Ishikawa (cell line): Measurements from ENCODE around the gene TENM3.

Source experiments
- CEBPB ChIP-seq: IDR thresholded peaks from 2 replicates; pipeline ENCODE4 v1.6.1; 2012
- CREB1 ChIP-seq: IDR thresholded peaks from 2 replicates; pipeline ENCODE4 v1.6.1; 2012; ENCODE audit warnings: low read depth
- EGR1 ChIP-seq: IDR thresholded peaks from 2 replicates; pipeline ENCODE4 v1.6.1; 2012
- EP300 ChIP-seq: IDR thresholded peaks from 2 replicates; pipeline ENCODE4 v1.6.1; 2012; ENCODE audit warnings: borderline replicate concordance
- FOXM1 ChIP-seq: IDR thresholded peaks from 2 replicates; pipeline ENCODE4 v1.6.1; 2012; ENCODE audit warnings: low read depth, borderline replicate concordance
- MAX ChIP-seq: IDR thresholded peaks from 2 replicates; pipeline ENCODE4 v1.6.1; 2012
- NFIC ChIP-seq: IDR thresholded peaks from 2 replicates; pipeline ENCODE4 v1.6.1; 2012
- RAD21 ChIP-seq: IDR thresholded peaks from 2 replicates; pipeline ENCODE4 v1.6.1; 2012; ENCODE audit warnings: low read depth
- REST ChIP-seq: IDR thresholded peaks from 2 replicates; pipeline ENCODE4 v1.6.1; 2012; ENCODE audit warnings: low read depth, mild to moderate bottlenecking
- TAF1 ChIP-seq: IDR thresholded peaks from 2 replicates; pipeline ENCODE4 v1.6.1; 2012; ENCODE audit warnings: low read depth, mild to moderate bottlenecking
- TCF12 ChIP-seq: IDR thresholded peaks from 2 replicates; pipeline ENCODE4 v1.6.1; 2012; ENCODE audit warnings: low read depth
- TEAD4 ChIP-seq: IDR thresholded peaks from 2 replicates; pipeline ENCODE4 v1.6.1; 2012
- USF1 ChIP-seq: IDR thresholded peaks from 2 replicates; pipeline ENCODE4 v1.6.1; 2012
- YY1 ChIP-seq: IDR thresholded peaks from 2 replicates; pipeline ENCODE4 v1.6.1; 2012; ENCODE audit warnings: low read depth
- ZBTB7A ChIP-seq: IDR thresholded peaks from 2 replicates; pipeline ENCODE4 v1.6.1; 2012; ENCODE audit warnings: low read depth

The TENM3 gene

GRCh38 chr4:182221987-182222386, 21.2 kb upstream of the TENM3 start:
- TF ChIP-seq FOXM1 (no peak), TCF12 (no peak), TEAD4 (no peak), NFIC (no peak), USF1 (no peak), YY1 (no peak), MAX (no peak), CREB1 (no peak)

- no peak for TF ChIP-seq EP300
- TF ChIP-seq REST: no peak
- no peak for TF ChIP-seq NFIC
Observed at GRCh38 chr4:182222766-182223165, 20.4 kb upstream of the TENM3 start.

- TF ChIP-seq CEBPB (no peak), REST (no peak), TEAD4 (no peak), EGR1 (no peak), YY1 (no peak), EP300 (no peak), MAX (no peak), TCF12 (no peak), TAF1 (no peak), CREB1 (no peak), NFIC (no peak), FOXM1 (no peak), ZBTB7A (no peak), RAD21 (no peak), USF1 (no peak)
Observed at GRCh38 chr4:182223708-182224107, 19.5 kb upstream of the TENM3 start.

- TF ChIP-seq ZBTB7A (no peak), MAX (no peak), TAF1 (no peak), USF1 (no peak), CEBPB (no peak), CREB1 (no peak), NFIC (no peak), TEAD4 (no peak), REST (no peak), FOXM1 (no peak), YY1 (no peak), RAD21 (no peak), EGR1 (no peak), TCF12 (no peak), EP300 (no peak)
Observed at GRCh38 chr4:182224192-182224850, 18.9 kb upstream of the TENM3 start.
